Panc1 (cell line): ENCODE data around the gene LSM10. TPM values are rescaled to one million over a fixed set of nuclear protein-coding genes. Genes with fewer than 3 reads are reported as not detected.

ENCODE experiments used
- ATAC-seq: fragments of 200-7000 bp; cut with Tn5 transposase; 2 replicates; pipeline ENCODE4 v1.9.1; 2020; ENCODE audit warnings: mild to moderate bottlenecking, moderate library complexity
- BruUV-seq: library from RNA; stranded (reverse); fragments of 400-500 nt; replicated peaks from 2 replicates; lab custom pipeline; 2021; lab: Mats Ljungman, UMichigan
- CTCF ChIA-PET: fragments of 300-600 bp; sonication (Branson Sonifier 250); formaldehyde crosslinking; loops from one replicate; lab custom pipeline; 2022; ENCODE audit warnings: antibody characterized with exemption; lab: Charles Lee
- POLR2A ChIA-PET: fragments of 300-600 bp; sonication (Branson Sonifier 250); formaldehyde crosslinking; loops from one replicate; lab custom pipeline; 2022; ENCODE audit warnings: antibody characterized with exemption; lab: Charles Lee
- DNase-seq: peaks from one replicate; pipeline ENCODE4 v3.0.0-alpha.2; 2010; ENCODE audit warnings: low read depth, low spot score
- H3K27ac ChIP-seq: 2 replicates; pipeline ENCODE4 v1.5.1; 2011; ENCODE audit warnings: mild to moderate bottlenecking, low read length, inconsistent platforms
- H3K27me3 ChIP-seq: fragments of 200-500 bp; sonication (Bioruptor generic); 2 replicates; pipeline ENCODE4 v1.6.0; 2014; ENCODE audit warnings: low read length, inconsistent platforms; ENCODE audit not compliant: control insufficient read depth, insufficient read depth
- H3K36me3 ChIP-seq: fragments of 200-500 bp; sonication (Bioruptor generic); 2 replicates; pipeline ENCODE4 v1.5.1; 2014; ENCODE audit warnings: inconsistent platforms, mild to moderate bottlenecking, low read length, moderate library complexity; ENCODE audit not compliant: control insufficient read depth, insufficient read depth
- H3K4me1 ChIP-seq: 2 replicates; pipeline ENCODE4 v1.5.1; 2011; ENCODE audit warnings: inconsistent platforms, mild to moderate bottlenecking, low read length, moderate library complexity; ENCODE audit not compliant: control insufficient read depth, insufficient read depth
- H3K4me3 ChIP-seq, 2 experiments: 2 replicates each; pipeline ENCODE4 v1.5.1; 2011 to 2012; ENCODE audit warnings: low read depth in 2 of 2, low read length in 2 of 2, mild to moderate bottlenecking in 2 of 2, inconsistent platforms in 1 of 2, moderate library complexity in 1 of 2
- H3K9me3 ChIP-seq: fragments of 200-500 bp; sonication (Bioruptor generic); 2 replicates; pipeline ENCODE4 v1.5.1; 2014; ENCODE audit warnings: low read depth, mild to moderate bottlenecking, inconsistent platforms, low read length, moderate library complexity; ENCODE audit not compliant: control insufficient read depth, insufficient read depth
- POLR2AphosphoS5 ChIP-seq: IDR thresholded peaks from 2 replicates; pipeline ENCODE4 v1.6.1; 2012; ENCODE audit warnings: mild to moderate bottlenecking, low read depth, low read length, moderate library complexity
- SIN3A ChIP-seq: IDR thresholded peaks from 2 replicates; pipeline ENCODE4 v1.6.1; 2012; ENCODE audit warnings: low read depth, mild to moderate bottlenecking, low read length, moderate library complexity, borderline replicate concordance; ENCODE audit not compliant: insufficient read depth
- TCF7L2 ChIP-seq: IDR thresholded peaks from 2 replicates; pipeline ENCODE4 v1.6.1; 2011; ENCODE audit warnings: mild to moderate bottlenecking, low read depth, low read length, inconsistent platforms
- in situ Hi-C: cut with HindIII; loops from 2 replicates; pipeline ENCODE4 v1.10.0; 2016; ENCODE audit warnings: low sequenced_read_pairs, low pct_unique_long_range_greater_than_20kb
- intact Hi-C: fragments of 100-400 bp; cut with micrococcal nuclease; formaldehyde crosslinking; loops from one replicate; pipeline ENCODE4 v1.10.0; 2022; ENCODE audit not compliant: unreplicated experiment
- total RNA-seq: library from RNA; stranded (reverse); gene quantifications from one replicate; pipeline ENCODE4 v1.2.1, GENCODE V29; 2021; ENCODE audit not compliant: unreplicated experiment
- TF ChIP-seq, protein P1 (sequence below): fragments of 450-650 bp; IDR thresholded peaks from 2 replicates; pipeline ENCODE4 v1.5.1; 2017; ENCODE audit warnings: mild to moderate bottlenecking
- TF ChIP-seq, protein P2 (sequence below), 2 experiments: IDR thresholded peaks; 2 replicates each; pipeline ENCODE4 v1.6.1; 2011 to 2012; ENCODE audit warnings: low read depth in 2 of 2, control low read depth in 1 of 2, low read length in 1 of 2, mild to moderate bottlenecking in 1 of 2, moderate library complexity in 1 of 2; ENCODE audit not compliant: insufficient read depth in 1 of 2

LSM10 gene
- total RNA-seq, 1 experiment from 2014 or later: 53.7 TPM

DNA sequence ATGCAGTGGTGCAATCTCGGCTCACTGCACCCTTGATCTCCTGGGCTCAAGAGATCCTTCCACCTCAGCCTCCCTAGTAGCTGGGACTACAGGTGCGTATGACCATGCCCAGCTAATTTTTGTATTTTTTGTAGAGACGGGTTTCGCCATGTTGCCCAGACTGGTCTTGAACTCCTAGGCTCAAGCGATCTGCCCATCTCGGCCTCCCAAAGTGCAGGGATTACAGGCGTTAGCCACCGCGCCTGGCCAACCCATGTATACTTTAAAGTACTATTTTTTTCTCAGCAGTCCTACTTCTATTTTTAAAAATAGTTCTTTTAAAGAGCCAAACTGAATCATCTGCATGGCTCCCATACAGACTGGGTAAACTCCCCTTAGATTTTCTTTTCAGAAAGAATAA lies 15.5 kb downstream of the LSM10 start:
- no peaks in the 10 kb centered on the region for H3K27me3 ChIP-seq
- TF ChIP-seq, protein P1, sequence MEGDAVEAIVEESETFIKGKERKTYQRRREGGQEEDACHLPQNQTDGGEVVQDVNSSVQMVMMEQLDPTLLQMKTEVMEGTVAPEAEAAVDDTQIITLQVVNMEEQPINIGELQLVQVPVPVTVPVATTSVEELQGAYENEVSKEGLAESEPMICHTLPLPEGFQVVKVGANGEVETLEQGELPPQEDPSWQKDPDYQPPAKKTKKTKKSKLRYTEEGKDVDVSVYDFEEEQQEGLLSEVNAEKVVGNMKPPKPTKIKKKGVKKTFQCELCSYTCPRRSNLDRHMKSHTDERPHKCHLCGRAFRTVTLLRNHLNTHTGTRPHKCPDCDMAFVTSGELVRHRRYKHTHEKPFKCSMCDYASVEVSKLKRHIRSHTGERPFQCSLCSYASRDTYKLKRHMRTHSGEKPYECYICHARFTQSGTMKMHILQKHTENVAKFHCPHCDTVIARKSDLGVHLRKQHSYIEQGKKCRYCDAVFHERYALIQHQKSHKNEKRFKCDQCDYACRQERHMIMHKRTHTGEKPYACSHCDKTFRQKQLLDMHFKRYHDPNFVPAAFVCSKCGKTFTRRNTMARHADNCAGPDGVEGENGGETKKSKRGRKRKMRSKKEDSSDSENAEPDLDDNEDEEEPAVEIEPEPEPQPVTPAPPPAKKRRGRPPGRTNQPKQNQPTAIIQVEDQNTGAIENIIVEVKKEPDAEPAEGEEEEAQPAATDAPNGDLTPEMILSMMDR: no peak
- H3K27ac ChIP-seq: no peak overlapping the region
- no peak for ATAC-seq
- DNase-seq: no peak
- no peaks in the 10 kb centered on the region for H3K9me3 ChIP-seq
- POLR2A ChIA-PET: no interaction called here
- intact Hi-C loops: no loop called here
- CTCF ChIA-PET: interaction anchor here (0.6 kb wide), 2 partner anchors 10 to 78 kb away, joined by 3 to 4 read pairs; no protein-coding TSS in a partner anchor
- H3K4me1 ChIP-seq: peaks cover 43% of the 10 kb centered on the region
- no TSS peak for BruUV-seq
- in situ Hi-C loops: no loop called here
- H3K36me3 ChIP-seq: no peaks in the 10 kb centered on the region; the same call in 1 of the 2 replicates
- no peak overlapping the region for H3K4me3 ChIP-seq

DNA sequence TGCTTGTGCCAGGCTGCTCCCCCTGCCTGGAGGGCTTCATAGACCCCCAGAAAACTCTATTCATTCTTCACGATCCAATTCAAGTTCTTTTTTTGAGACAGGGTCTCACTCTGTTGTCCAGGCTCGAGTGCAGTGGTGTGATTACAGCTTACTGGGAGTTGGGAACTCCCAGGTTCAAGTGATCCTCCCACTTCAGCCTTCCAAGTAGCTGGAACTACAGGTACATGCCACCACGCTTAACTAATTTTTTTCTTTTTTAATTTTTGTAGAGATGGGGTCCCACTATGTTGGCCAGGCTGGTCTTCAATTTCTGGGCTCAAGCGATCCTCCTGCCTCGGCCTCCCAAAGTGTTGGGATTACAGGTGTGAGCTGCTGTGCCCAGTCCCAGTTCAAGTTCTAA lies 16.3 kb downstream of the LSM10 start:
- no peak for DNase-seq
- Histone ChIP-seq H3K36me3 (no peaks in the 10 kb centered on the region; the same call in 1 of the 2 replicates), H3K4me1 (peaks cover 40% of the 10 kb centered on the region), H3K27ac (no peak overlapping the region), H3K27me3 (no peaks in the 10 kb centered on the region), H3K4me3 (no peak overlapping the region), H3K9me3 (no peaks in the 10 kb centered on the region)
- in situ Hi-C loops: no loop called here
- CTCF ChIA-PET: no interaction called here
- POLR2A ChIA-PET: no interaction called here
- ATAC-seq: no peak
- TF ChIP-seq, protein P2, sequence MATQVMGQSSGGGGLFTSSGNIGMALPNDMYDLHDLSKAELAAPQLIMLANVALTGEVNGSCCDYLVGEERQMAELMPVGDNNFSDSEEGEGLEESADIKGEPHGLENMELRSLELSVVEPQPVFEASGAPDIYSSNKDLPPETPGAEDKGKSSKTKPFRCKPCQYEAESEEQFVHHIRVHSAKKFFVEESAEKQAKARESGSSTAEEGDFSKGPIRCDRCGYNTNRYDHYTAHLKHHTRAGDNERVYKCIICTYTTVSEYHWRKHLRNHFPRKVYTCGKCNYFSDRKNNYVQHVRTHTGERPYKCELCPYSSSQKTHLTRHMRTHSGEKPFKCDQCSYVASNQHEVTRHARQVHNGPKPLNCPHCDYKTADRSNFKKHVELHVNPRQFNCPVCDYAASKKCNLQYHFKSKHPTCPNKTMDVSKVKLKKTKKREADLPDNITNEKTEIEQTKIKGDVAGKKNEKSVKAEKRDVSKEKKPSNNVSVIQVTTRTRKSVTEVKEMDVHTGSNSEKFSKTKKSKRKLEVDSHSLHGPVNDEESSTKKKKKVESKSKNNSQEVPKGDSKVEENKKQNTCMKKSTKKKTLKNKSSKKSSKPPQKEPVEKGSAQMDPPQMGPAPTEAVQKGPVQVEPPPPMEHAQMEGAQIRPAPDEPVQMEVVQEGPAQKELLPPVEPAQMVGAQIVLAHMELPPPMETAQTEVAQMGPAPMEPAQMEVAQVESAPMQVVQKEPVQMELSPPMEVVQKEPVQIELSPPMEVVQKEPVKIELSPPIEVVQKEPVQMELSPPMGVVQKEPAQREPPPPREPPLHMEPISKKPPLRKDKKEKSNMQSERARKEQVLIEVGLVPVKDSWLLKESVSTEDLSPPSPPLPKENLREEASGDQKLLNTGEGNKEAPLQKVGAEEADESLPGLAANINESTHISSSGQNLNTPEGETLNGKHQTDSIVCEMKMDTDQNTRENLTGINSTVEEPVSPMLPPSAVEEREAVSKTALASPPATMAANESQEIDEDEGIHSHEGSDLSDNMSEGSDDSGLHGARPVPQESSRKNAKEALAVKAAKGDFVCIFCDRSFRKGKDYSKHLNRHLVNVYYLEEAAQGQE (IDR thresholded peaks at IDR 0.05; ENCODE audit: insufficient read depth in 1 of 2, low read depth in 2 of 2, low read length in 1 of 2): no peak
- TF ChIP-seq POLR2AphosphoS5 (no peak), SIN3A (no peak), TCF7L2 (no peak)
- TF ChIP-seq, protein P1: no peak
- BruUV-seq: no TSS peak
- intact Hi-C loops: no loop called here
